HFF-Myc (cell line): Measurements from ENCODE around the gene PDE3B.

Experiments
- DNase-seq: peaks from one replicate; pipeline ENCODE4 v3.0.0-alpha.2; 2011; ENCODE audit warnings: low read depth; ENCODE audit errors: extremely low read depth
- H3K4me3 ChIP-seq: replicated peaks from 2 replicates; pipeline ENCODE4 v1.5.1; 2011; ENCODE audit warnings: low read depth, mild to moderate bottlenecking, control low read depth, low read length
- CTCF ChIP-seq: IDR thresholded peaks from 2 replicates; pipeline ENCODE4 v1.5.1; 2012; ENCODE audit warnings: mild to moderate bottlenecking, low read depth, low read length, control low read depth; ENCODE audit errors: missing control alignments

PDE3B gene

GRCh38 chr11:14906993-14907392, 263.4 kb downstream of the PDE3B start:
- TF ChIP-seq CTCF: no peak
- no peak for DNase-seq
- H3K4me3 ChIP-seq: no peak overlapping the region

- no peak overlapping the region for H3K4me3 ChIP-seq
- TF ChIP-seq CTCF: peak; percentile 75
- no peak for DNase-seq
Measured at GRCh38 chr11:14907411-14908213, 264.0 kb downstream of the PDE3B start.

- no peak for DNase-seq
- TF ChIP-seq CTCF: peak; percentile 61
- no peak overlapping the region for H3K4me3 ChIP-seq
Measured at GRCh38 chr11:14908214-14908880, 264.7 kb downstream of the PDE3B start.

GRCh38 chr11:14914536-14914935, 270.9 kb downstream of the PDE3B start:
- H3K4me3 ChIP-seq: no peak overlapping the region
- no peak for TF ChIP-seq CTCF
- no peak for DNase-seq

- no peak for DNase-seq
- no peak overlapping the region for H3K4me3 ChIP-seq
- no peak for TF ChIP-seq CTCF
Measured at GRCh38 chr11:14916403-14916802, 272.8 kb downstream of the PDE3B start.
